A549 (cell line): ENCODE results near the gene ZGPAT.

ENCODE experiments used
- CBX2 ChIP-seq: fragments of 200-600 bp; sonication (generic); IDR thresholded peaks from 2 replicates; pipeline ENCODE4 v1.6.1; 2016; ENCODE audit warnings: low read depth, mild to moderate bottlenecking, borderline replicate concordance
- CTCF ChIP-seq: fragments of >200 bp; sonication (Bioruptor Twin); formaldehyde crosslinking; IDR thresholded peaks from 3 replicates; pipeline ENCODE4 v1.5.1; 2016
- HOXB13 ChIP-seq: fragments of 250-450 bp; sonication (Bioruptor Pico); IDR thresholded peaks from 2 replicates; pipeline ENCODE4 v1.5.0; 2020; ENCODE audit warnings: low read depth, mild to moderate bottlenecking, moderate library complexity
- MAFK ChIP-seq: fragments of 450-650 bp; IDR thresholded peaks from 2 replicates; pipeline ENCODE4 v1.6.1; 2014; ENCODE audit not compliant: partially characterized antibody
- MAX ChIP-seq: IDR thresholded peaks from 2 replicates; pipeline ENCODE4 v1.6.1; 2012
- PBX3 ChIP-seq: IDR thresholded peaks from 2 replicates; pipeline ENCODE4 v1.6.1; 2012

DNA sequence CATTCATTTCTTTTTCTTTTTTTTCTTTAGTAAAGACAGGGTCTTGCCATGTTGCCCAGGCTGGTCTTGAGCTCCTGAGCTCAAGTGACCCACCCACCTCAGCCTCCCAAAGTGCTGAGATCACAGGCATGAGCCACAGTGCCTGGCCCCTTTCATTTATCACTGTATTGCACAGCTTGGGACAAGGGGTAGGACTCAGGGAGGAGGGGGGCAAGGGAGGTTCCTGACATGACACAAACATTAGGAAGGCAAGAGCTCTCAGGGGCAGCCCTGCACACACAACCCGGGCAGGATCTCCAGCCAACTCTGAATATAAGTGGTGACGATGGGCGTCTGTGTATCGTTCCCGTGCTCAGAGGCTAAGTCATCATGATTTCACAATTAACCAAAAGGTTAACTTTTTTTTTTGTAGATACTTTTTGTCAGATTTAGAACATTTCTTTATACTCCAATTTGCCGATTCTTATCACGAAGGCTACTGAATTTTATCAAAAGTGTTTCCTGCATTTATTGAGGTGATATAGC, 51.6 kb downstream of the ZGPAT start:
- TF ChIP-seq MAX (no peak), CTCF (no peak), PBX3 (no peak), CBX2 (no peak), HOXB13 (no peak), MAFK (no peak)
